ENCODE data around the gene FCN2. TPM values are rescaled to one million over a fixed set of nuclear protein-coding genes. Genes with fewer than 3 reads are reported as not detected.

The FCN2 gene
- total and polyA plus RNA-seq, 9 of the 15 experiments (the other 6 are each of a cell fraction or from before 2014, with no cell fraction given): not detected

DNA sequence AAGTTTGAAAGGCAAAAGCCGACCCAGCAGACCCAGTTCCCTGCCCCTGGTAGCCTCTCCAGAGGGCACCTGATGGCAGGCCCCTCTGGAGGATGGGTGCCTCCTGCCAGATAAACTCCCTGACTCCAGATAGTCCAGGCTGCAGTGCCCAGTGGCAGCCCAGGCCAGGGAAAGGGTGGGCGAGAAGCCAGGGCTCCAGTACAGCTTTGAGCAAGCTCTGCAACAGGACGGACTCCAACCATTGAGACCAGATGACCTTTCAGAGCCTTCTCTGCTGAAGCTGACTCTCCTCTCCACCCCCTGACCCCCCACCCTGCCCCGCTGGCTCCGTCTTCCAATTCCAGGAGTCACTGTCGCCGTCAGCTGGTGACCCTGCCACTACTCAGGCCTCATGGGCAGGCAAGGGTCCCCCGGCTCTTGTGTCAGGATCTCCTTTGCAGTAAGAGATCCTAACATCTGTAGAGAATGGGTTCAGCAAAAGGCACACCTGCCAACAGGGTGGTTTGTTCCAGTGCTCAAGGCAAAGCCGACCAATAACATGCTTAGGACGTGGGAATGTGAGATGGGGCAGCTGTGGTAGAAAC, 52.6 kb downstream of the FCN2 start:
- intact Hi-C loops (cut with micrococcal nuclease): no loop called here
- in situ Hi-C loops (cut with MboI): no loop called here
- Histone ChIP-seq H3K27me3 (ENCODE audit: control insufficient read depth in 2 of 2, insufficient read depth in 2 of 2, low read length in 2 of 2) (peaks cover 9 to 69% of the 10 kb centered on the region in 2 experiments), H3K9me1 (ENCODE audit: control insufficient read depth, insufficient read depth, low read length) (no peaks in the 10 kb centered on the region), H3K36me3 (ENCODE audit: control insufficient read depth, insufficient read depth, low read length) (no peaks in the 10 kb centered on the region), H2AFZ (ENCODE audit: low read depth, low read length) (no peak overlapping the region), H4K20me1 (replicated peaks; ENCODE audit: control insufficient read depth, insufficient read depth, low read length) (peaks cover 14% of the 10 kb centered on the region; the same call in 1 of the 2 replicates), H3K9me3 (replicated peaks; ENCODE audit: control insufficient read depth, insufficient read depth, low read depth, low read length) (no peaks in the 10 kb centered on the region), H3K9ac (ENCODE audit: insufficient read depth in 1 of 2, low read depth in 2 of 2, low read length in 2 of 2) (no peak overlapping the region), H3K4me1 (replicated peaks in 1 of 2; ENCODE audit: control insufficient read depth in 2 of 2, insufficient read depth in 2 of 2, low read length in 2 of 2) (peaks cover 0 to 5% of the 10 kb centered on the region in 2 experiments; a peak in 2 of 5 replicates), H3K4me3 (no peak overlapping the region), H3K79me2 (ENCODE audit: control insufficient read depth, insufficient read depth, low read length) (no peaks in the 10 kb centered on the region), H3K27ac (ENCODE audit: extremely low read depth, low read depth, low read length) (no peak overlapping the region), H3K4me2 (ENCODE audit: insufficient read depth, low read length) (no peak overlapping the region)
- CTCF ChIA-PET (ENCODE audit: low intra/inter-chr PET ratio): no interaction called here
- ATAC-seq: no peak
- no peak for DNase-seq (ENCODE audit: extremely low read depth in 1 of 4, low spot score in 3 of 4)
- no peak for FAIRE-seq
- POLR2A ChIA-PET: no interaction called here
- TF ChIP-seq ZNF121 (CRISPR knock-in tag; conservative IDR thresholded peaks at IDR 0.05): no peak
- no peak for TF ChIP-seq THRAP3 (IDR thresholded peaks at IDR 0.05; ENCODE audit: borderline replicate concordance)
- no peak for TF ChIP-seq TEAD2 (tag; IDR thresholded peaks at IDR 0.05)
- TF ChIP-seq LCOR (CRISPR knock-in tag; IDR thresholded peaks at IDR 0.05): no peak
- TF ChIP-seq FOXA1 (IDR thresholded peaks at IDR 0.05; ENCODE audit: borderline replicate concordance): no peak
- TF ChIP-seq YBX1 (IDR thresholded peaks at IDR 0.05): no peak
- TF ChIP-seq RFX5 (IDR thresholded peaks at IDR 0.05; ENCODE audit: low read depth, low read length): no peak
- TF ChIP-seq ZNF41 (CRISPR knock-in tag; conservative IDR thresholded peaks at IDR 0.05): no peak
- TF ChIP-seq, protein P1, sequence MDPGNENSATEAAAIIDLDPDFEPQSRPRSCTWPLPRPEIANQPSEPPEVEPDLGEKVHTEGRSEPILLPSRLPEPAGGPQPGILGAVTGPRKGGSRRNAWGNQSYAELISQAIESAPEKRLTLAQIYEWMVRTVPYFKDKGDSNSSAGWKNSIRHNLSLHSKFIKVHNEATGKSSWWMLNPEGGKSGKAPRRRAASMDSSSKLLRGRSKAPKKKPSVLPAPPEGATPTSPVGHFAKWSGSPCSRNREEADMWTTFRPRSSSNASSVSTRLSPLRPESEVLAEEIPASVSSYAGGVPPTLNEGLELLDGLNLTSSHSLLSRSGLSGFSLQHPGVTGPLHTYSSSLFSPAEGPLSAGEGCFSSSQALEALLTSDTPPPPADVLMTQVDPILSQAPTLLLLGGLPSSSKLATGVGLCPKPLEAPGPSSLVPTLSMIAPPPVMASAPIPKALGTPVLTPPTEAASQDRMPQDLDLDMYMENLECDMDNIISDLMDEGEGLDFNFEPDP (CRISPR knock-in tag; IDR thresholded peaks at IDR 0.05): no peak
- TF ChIP-seq ZNF24 (IDR thresholded peaks at IDR 0.05): no peak
- TF ChIP-seq HDAC3 (IDR thresholded peaks at IDR 0.05; ENCODE audit: borderline replicate concordance, partially characterized antibody): no peak
- no peak for TF ChIP-seq BRF1 (IDR thresholded peaks at IDR 0.05; ENCODE audit: borderline replicate concordance, extremely low read depth, insufficient read length)
- 0% methylated on average over 10 of the region's 10 CpGs for WGBS (ENCODE audit: insufficient coverage, low coverage, missing lambda C conversion rate)
- no TSS peak for BruUV-seq (replicated peaks)

Measured in K562 (cell line).